ENCODE results near the gene USH1G. TPM values are rescaled to one million over a fixed set of nuclear protein-coding genes. Genes with fewer than 3 reads are reported as not detected.
"Not testable (repeated sequence)": the region's sequence is repeated elsewhere in the genome, so short reads cannot be mapped to it uniquely, and the experiment has no call there.

USH1G gene
- total RNA-seq, 2 donors from 2014 or later, result 1.1 TPM; not detected in 1

- peak overlapping the region in 1 of 2 donors; percentile 65 for H3K4me3 ChIP-seq
- WGBS, result 90% methylated on average over 3 of the region's 3 CpGs
- intact Hi-C loops (cut with DNase I), result no loop called here
Measured at GRCh38 chr17:74970395-74970794, 47.3 kb upstream of the USH1G start.

GRCh38 chr17:74969501-74969900 lies 46.4 kb upstream of the USH1G start:
- H3K36me3 ChIP-seq; H3K9me3 ChIP-seq; H3K4me3 ChIP-seq; H3K4me1 ChIP-seq (replicated peaks); H3K27me3 ChIP-seq (replicated peaks; ENCODE audit: insufficient read depth); H3K27ac ChIP-seq; intact Hi-C loops (cut with DNase I); DNase-seq (ENCODE audit: low spot score): not testable (repeated sequence)
- 92% methylated on average over 5 of the region's 5 CpGs for WGBS

More at GRCh38 chr17:74970395-74970794, 47.3 kb upstream of the USH1G start:
- TF ChIP-seq POLR2AphosphoS5 (IDR thresholded peaks at IDR 0.05), result no peak
- TF ChIP-seq, protein P1, sequence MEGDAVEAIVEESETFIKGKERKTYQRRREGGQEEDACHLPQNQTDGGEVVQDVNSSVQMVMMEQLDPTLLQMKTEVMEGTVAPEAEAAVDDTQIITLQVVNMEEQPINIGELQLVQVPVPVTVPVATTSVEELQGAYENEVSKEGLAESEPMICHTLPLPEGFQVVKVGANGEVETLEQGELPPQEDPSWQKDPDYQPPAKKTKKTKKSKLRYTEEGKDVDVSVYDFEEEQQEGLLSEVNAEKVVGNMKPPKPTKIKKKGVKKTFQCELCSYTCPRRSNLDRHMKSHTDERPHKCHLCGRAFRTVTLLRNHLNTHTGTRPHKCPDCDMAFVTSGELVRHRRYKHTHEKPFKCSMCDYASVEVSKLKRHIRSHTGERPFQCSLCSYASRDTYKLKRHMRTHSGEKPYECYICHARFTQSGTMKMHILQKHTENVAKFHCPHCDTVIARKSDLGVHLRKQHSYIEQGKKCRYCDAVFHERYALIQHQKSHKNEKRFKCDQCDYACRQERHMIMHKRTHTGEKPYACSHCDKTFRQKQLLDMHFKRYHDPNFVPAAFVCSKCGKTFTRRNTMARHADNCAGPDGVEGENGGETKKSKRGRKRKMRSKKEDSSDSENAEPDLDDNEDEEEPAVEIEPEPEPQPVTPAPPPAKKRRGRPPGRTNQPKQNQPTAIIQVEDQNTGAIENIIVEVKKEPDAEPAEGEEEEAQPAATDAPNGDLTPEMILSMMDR (IDR thresholded peaks at IDR 0.05), result no peak
- TF ChIP-seq POLR2A (IDR thresholded peaks at IDR 0.05), result no peak
- H3K9me3 ChIP-seq, result no peaks in the 10 kb centered on the region
- no peak for DNase-seq (ENCODE audit: low spot score)
- peak overlapping the region; percentile 74 to 78 for H3K27ac ChIP-seq
- H3K36me3 ChIP-seq, result no peaks in the 10 kb centered on the region
- H3K4me1 ChIP-seq (replicated peaks), result peaks cover 6% of the 10 kb centered on the region
- H3K27me3 ChIP-seq (replicated peaks; ENCODE audit: insufficient read depth), result no peaks in the 10 kb centered on the region

- intact Hi-C loops (cut with DNase I), result no loop called here
- Histone ChIP-seq H3K27ac (peak overlapping the region in 1 of 2 donors; percentile 57), H3K4me1 (replicated peaks) (peaks cover 6% of the 10 kb centered on the region), H3K27me3 (replicated peaks; ENCODE audit: insufficient read depth) (no peaks in the 10 kb centered on the region), H3K9me3 (no peaks in the 10 kb centered on the region), H3K36me3 (no peaks in the 10 kb centered on the region), H3K4me3 (no peak overlapping the region)
- no peak for DNase-seq (ENCODE audit: low spot score)
- WGBS, result 33% methylated on average over 4 of the region's 5 CpGs
- TF ChIP-seq, protein P1 (IDR thresholded peaks at IDR 0.05), result no peak
- no peak for TF ChIP-seq POLR2A (IDR thresholded peaks at IDR 0.05)
- TF ChIP-seq POLR2AphosphoS5 (IDR thresholded peaks at IDR 0.05), result peak; percentile 41
Measured at GRCh38 chr17:74968361-74968780, 45.3 kb upstream of the USH1G start.

DNA sequence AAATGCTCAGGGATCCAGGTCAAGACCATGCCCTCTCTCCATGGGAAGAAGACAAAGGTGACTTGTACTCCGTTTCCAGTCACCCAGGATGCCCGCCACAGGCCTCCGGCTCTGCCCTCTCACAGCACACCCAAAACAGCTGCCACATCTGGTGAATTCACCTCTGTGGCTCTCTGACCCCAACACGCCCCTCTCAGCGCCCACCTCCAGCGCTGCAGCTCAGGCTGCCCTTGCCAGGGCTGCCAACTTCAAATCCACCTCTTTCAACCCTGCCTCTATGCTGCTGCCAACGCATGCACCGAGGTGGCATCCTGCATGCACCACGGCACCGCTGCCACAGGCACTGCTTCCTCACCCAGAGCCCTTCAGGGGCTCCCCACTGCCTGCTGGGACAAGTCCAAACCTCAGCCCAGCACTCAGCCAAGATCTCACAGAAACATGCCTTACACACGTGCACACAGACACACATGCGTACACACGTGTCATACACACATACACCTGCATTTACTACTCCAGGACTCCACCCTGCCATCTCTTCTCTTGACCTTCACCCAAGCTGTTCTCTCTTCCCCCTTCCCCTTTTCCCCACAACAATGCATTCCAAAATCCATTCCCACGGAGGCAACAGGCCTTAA lies 42.0 kb upstream of the USH1G start:
- Histone ChIP-seq H3K27ac (no peak overlapping the region), H3K9me3 (no peaks in the 10 kb centered on the region), H3K27me3 (replicated peaks; ENCODE audit: insufficient read depth) (no peaks in the 10 kb centered on the region), H3K36me3 (no peaks in the 10 kb centered on the region), H3K4me3 (no peak overlapping the region), H3K4me1 (replicated peaks) (peaks cover 6% of the 10 kb centered on the region)
- WGBS, result 66% methylated on average over 14 of the region's 14 CpGs
- DNase-seq (ENCODE audit: low spot score), result no peak
- intact Hi-C loops (cut with DNase I), result loop anchor here (5.0 kb wide), 3 partner anchors 67 to 237 kb away; partner anchors contain the start of gene ARMC7
- TF ChIP-seq POLR2AphosphoS5 (IDR thresholded peaks at IDR 0.05) (no peak), POLR2A (IDR thresholded peaks at IDR 0.05) (no peak)
- TF ChIP-seq, protein P1 (IDR thresholded peaks at IDR 0.05), result no peak

- no peak for DNase-seq (ENCODE audit: low spot score)
- Histone ChIP-seq H3K4me1 (replicated peaks) (peaks cover 6% of the 10 kb centered on the region), H3K9me3 (no peaks in the 10 kb centered on the region), H3K27ac (no peak overlapping the region), H3K36me3 (no peaks in the 10 kb centered on the region), H3K27me3 (replicated peaks; ENCODE audit: insufficient read depth) (no peaks in the 10 kb centered on the region), H3K4me3 (no peak overlapping the region)
- intact Hi-C loops (cut with DNase I), result loop anchor here (5.0 kb wide), 3 partner anchors 68 to 238 kb away; partner anchors contain the start of gene ARMC7
- TF ChIP-seq POLR2A (IDR thresholded peaks at IDR 0.05), result no peak
- TF ChIP-seq POLR2AphosphoS5 (IDR thresholded peaks at IDR 0.05), result no peak
- TF ChIP-seq, protein P1 (IDR thresholded peaks at IDR 0.05), result no peak
- 97% methylated on average over 10 of the region's 12 CpGs for WGBS
Measured at GRCh38 chr17:74964246-74964761, 41.2 kb upstream of the USH1G start.
